Psoas muscle (tissue), 8 donors: ENCODE results near the gene RTN4R. TPM values are rescaled to one million over a fixed set of nuclear protein-coding genes. Genes with fewer than 3 reads are reported as not detected.
"Not testable (repeated sequence)": the region's sequence is repeated elsewhere in the genome, so short reads cannot be mapped to it uniquely, and the experiment has no call there.

ENCODE experiments used
- ATAC-seq, 4 donors: fragments of 200-7000 bp; cut with Tn5 transposase; one replicate each; pipeline ENCODE4 v1.9.1; 2020; ENCODE audit warnings: moderate library complexity in 3 of 4, mild to moderate bottlenecking in 2 of 4
- DNase-seq, 2 donors: peaks; one replicate each; pipeline ENCODE4 v3.0.0-alpha.2; 2020
- H3K27ac ChIP-seq: fragments of 200-600 bp; one replicate; pipeline ENCODE4 v1.8.0; 2022
- H3K27me3 ChIP-seq, 3 donors: fragments of 200-600 bp in 1 of 3; one replicate each; pipeline versions ENCODE4 v1.6.1 to v1.8.0; 2013 to 2022; ENCODE audit warnings: low read length in 2 of 3, mild to moderate bottlenecking in 2 of 3, moderate library complexity in 1 of 3; ENCODE audit not compliant: insufficient read depth in 3 of 3
- H3K36me3 ChIP-seq, 2 donors: fragments of 200-600 bp in 1 of 2; one replicate each; pipeline versions ENCODE4 v1.6.1 to v1.8.0; 2013 to 2022; ENCODE audit warnings: low read depth in 1 of 2, mild to moderate bottlenecking in 1 of 2, moderate library complexity in 1 of 2; ENCODE audit not compliant: insufficient read depth in 1 of 2
- H3K4me1 ChIP-seq: fragments of 200-600 bp; one replicate; pipeline ENCODE4 v1.8.0; 2022
- H3K4me3 ChIP-seq: fragments of 200-600 bp; one replicate; pipeline ENCODE4 v1.8.0; 2022; ENCODE audit warnings: mild to moderate bottlenecking
- H3K9me3 ChIP-seq: fragments of 200-600 bp; one replicate; pipeline ENCODE4 v1.8.0; 2022
- WGBS, 3 donors: extraction: QIAGEN DNeasy Blood & Tissue Kit; methylation state at CpG; one replicate each; pipeline versions ENCODE4 v1.1.6 to v1.1.7; 2013; 5-methylcytosine and 5-hydroxymethylcytosine counted together
- intact Hi-C, 2 donors: fragments of 100-400 bp; cut with DNase I; formaldehyde crosslinking; loops; one replicate each; pipeline versions ENCODE4 v1.11.0 to v1.14.2; 2022
- polyA plus RNA-seq, 3 donors: library from polyadenylated mRNA; stranded (reverse); fragments of 200-250 nt; gene quantifications; one replicate each; pipeline ENCODE4 v1.2.3, GENCODE V29; 2013
- total RNA-seq, 4 donors: library from RNA; stranded (reverse); fragmentation: NEBNext Ultra II Directional in 2 of 4; extraction: Animal tissue kit (Norgen Biotek cat#: 25700) in 2 of 4; gene quantifications; one replicate each; pipeline versions ENCODE4 v1.2.1 to v1.2.4, GENCODE V29; 2021 to 2023
- TF ChIP-seq, protein P1 (sequence below): fragments of 200-600 bp; IDR thresholded peaks from one replicate; pipeline ENCODE4 v1.8.0; 2022; ENCODE audit warnings: antibody characterized with exemption
- donor health status: healthy with polysubstance abuse.
- donor health status: DM: no; HTN: no; CAD: no; lungs with moderate emphysema.
- donor health status: Bipolar disorder and iron deficiency.
- donor health status: healthy.
- donor health status: DM: yes; HTN: yes; CAD: no.
- donor health status: DM: no; HTN: no; CAD: no.
- donor health status: DM: no; HTN: no; CAD: no.
- donor health status: DM: yes; HTN: yes; CAD: no.

Gene RTN4R
- total and polyA plus RNA-seq, 7 donors, result 0.12 to 2.4 (median 0.36) TPM

DNA sequence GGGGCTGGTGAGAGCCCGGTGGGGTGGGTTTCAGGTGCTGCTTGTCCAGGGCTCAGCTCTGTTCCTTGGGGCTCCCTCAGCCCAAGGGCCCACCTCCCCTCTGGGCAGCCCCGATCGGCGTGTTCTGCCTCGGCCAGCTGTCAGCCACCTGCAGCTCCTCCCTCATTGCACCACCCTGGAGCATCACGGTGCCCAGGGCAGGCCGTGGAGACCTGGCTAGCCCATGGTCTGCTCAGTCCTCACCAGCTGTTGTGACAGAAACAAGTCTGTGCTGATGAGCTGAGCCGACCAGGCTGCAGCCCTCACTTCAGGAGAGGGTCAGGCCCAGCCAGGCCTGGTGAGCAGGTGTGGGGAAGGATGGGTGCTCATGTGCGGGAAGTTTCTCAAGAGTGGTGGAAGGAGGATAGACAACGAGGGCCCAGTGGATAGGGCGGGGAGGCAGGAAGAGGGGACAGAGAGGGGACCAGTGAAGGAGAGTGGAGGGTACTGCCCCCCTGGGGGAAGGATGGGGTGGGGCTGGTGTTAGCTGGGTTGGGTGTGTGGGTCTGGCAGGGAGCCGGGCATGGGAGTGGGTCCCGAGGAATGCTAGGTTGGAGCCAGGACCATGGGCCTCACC, 16.5 kb upstream of the RTN4R start:
- ATAC-seq (no peak), DNase-seq (no peak)
- TF ChIP-seq, protein P1, sequence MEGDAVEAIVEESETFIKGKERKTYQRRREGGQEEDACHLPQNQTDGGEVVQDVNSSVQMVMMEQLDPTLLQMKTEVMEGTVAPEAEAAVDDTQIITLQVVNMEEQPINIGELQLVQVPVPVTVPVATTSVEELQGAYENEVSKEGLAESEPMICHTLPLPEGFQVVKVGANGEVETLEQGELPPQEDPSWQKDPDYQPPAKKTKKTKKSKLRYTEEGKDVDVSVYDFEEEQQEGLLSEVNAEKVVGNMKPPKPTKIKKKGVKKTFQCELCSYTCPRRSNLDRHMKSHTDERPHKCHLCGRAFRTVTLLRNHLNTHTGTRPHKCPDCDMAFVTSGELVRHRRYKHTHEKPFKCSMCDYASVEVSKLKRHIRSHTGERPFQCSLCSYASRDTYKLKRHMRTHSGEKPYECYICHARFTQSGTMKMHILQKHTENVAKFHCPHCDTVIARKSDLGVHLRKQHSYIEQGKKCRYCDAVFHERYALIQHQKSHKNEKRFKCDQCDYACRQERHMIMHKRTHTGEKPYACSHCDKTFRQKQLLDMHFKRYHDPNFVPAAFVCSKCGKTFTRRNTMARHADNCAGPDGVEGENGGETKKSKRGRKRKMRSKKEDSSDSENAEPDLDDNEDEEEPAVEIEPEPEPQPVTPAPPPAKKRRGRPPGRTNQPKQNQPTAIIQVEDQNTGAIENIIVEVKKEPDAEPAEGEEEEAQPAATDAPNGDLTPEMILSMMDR, result no peak
- Histone ChIP-seq H3K4me3 (no peak overlapping the region), H3K4me1 (no peaks in the 10 kb centered on the region), H3K36me3 (no peaks in the 10 kb centered on the region), H3K9me3 (no peaks in the 10 kb centered on the region), H3K27ac (no peak overlapping the region), H3K27me3 (no peaks in the 10 kb centered on the region)
- intact Hi-C loops, result loop anchor here (1.0 to 2.0 kb wide), 2 partner anchors 127 to 128 kb away; no protein-coding TSS in a partner anchor
- WGBS, 3 donors, result 78 to 84% (median 80%) methylated on average over 12 to 13 of the region's 13 CpGs

DNA sequence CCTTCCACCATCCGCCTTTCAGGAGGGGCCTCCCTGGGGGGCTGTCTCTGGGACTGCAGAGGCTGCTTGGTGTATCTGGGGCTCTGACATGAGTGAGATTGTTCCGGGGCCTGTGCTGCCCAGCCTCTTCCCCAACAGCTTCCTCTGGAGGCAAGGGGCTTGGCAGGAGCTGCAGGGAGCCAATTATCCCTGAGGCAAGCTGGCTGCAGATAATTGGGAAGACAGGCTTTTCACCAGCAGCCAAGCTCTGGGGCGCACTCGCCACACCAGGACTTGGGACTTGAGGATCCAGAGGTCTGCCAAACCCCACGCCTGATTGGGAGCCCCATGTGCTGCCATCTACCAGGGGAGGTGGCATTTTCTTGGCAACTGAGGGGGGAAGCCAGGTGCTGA, 15.6 kb upstream of the RTN4R start:
- H3K27me3 ChIP-seq, result no peaks in the 10 kb centered on the region
- H3K4me3 ChIP-seq, result no peak overlapping the region
- DNase-seq (no peak), ATAC-seq (no peak)
- no peaks in the 10 kb centered on the region for H3K4me1 ChIP-seq
- no peaks in the 10 kb centered on the region for H3K9me3 ChIP-seq
- H3K27ac ChIP-seq, result no peak overlapping the region
- intact Hi-C loops, result loop anchor here in 1 of 2 donors (2.0 kb wide), 1 partner anchor 127 kb away; no protein-coding TSS in a partner anchor
- WGBS, 3 donors, result 67 to 75% (median 68%) methylated on average over 5 of the region's 5 CpGs
- TF ChIP-seq, protein P1, result no peak
- no peaks in the 10 kb centered on the region for H3K36me3 ChIP-seq

DNA sequence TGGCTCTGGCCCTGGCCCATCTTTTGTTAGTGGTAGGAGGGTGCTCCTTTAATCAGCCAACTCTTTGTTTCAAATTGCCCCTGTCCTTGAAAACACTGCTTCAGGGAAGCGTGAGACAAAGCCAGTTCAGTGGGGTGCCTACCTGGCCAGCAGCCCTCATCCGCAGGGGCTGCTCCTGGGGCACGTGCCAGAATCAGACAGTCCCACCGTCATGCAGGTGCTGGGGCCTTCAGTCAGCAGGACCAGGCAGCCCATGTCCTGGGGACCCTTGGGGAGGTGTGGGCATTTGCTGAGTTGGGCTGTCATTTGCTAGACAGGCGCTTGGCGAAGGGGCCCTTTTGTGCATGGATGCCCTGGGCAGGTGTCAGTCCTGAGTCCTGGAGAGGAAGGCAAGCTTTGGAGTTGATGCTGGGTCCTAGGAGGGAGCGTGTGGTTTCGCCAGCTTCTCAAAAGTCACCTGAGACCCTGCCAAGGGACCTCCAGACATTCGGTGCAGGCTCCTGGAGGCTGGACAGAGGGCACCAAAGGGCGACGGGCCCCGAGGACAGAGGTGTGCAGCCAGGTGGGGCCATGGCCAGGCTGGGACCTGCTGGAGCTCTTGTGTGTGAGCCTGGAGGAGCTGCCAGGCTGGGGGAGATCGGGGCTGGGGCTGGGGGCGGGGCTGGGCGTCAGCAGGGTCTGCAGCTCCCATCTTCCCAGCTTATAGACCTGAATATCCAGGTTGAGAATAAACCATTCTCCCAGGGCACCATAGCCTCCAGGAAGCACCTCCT, 15.0 kb upstream of the RTN4R start:
- intact Hi-C loops, result no loop called here
- ATAC-seq (no peak), DNase-seq (no peak)
- TF ChIP-seq, protein P1, result no peak
- Histone ChIP-seq H3K27me3 (no peaks in the 10 kb centered on the region), H3K36me3 (no peaks in the 10 kb centered on the region), H3K4me1 (no peaks in the 10 kb centered on the region), H3K4me3 (no peak overlapping the region), H3K27ac (no peak overlapping the region), H3K9me3 (no peaks in the 10 kb centered on the region)
- WGBS, 3 donors, result 83 to 86% (median 85%) methylated on average over 14 to 15 of the region's 15 CpGs

DNA sequence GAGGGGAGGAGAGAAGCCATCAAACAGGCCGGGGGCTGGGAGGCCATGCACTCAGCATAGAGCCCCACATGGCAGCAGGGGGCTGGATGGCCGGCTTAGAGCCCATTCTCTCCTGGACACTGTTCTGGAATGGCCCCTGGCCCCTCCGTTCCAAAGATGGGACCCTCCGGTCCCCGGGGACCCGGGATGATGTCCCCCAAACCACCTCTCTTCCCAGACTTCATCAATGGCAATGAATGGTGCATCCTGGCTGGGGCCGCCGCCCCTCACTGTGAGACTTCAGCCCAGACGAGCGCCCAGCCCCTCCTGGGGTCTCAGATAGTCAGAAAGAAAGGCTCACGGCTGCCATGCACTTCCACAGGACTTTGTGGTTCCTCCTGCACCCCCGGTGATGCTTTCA, 13.8 kb upstream of the RTN4R start:
- H3K4me1 ChIP-seq, result no peaks in the 10 kb centered on the region
- ATAC-seq (no peak), DNase-seq (no peak)
- intact Hi-C loops, result no loop called here
- no peak overlapping the region for H3K4me3 ChIP-seq
- TF ChIP-seq, protein P1, result no peak
- WGBS, 3 donors, result 77 to 80% (median 77%) methylated on average over 12 of the region's 12 CpGs
- no peaks in the 10 kb centered on the region for H3K36me3 ChIP-seq
- no peaks in the 10 kb centered on the region for H3K27me3 ChIP-seq
- no peaks in the 10 kb centered on the region for H3K9me3 ChIP-seq
- no peak overlapping the region for H3K27ac ChIP-seq

DNA sequence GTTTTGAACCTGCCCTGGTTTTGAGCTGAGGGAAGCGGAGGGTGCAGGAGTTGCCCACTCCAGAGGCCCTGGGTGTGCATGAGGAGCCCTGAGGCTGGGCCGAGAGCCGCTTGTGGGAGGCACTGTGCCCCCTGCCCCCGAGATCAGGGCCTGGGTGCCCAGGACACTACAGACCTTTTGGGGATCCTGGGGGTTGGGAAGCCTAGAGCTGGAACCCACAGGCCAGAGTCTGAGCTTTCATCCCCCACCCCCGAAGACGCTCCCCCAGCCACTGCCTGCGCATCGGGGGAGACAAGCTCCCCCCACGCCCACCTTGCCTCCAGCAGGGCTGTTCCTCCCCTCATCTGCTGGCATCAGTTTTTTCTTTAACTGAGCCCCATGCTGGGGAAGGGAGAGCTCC, 13.4 kb upstream of the RTN4R start:
- DNase-seq, H3K36me3 ChIP-seq, H3K9me3 ChIP-seq, H3K27ac ChIP-seq, ATAC-seq, H3K4me1 ChIP-seq, intact Hi-C loops, H3K4me3 ChIP-seq, H3K27me3 ChIP-seq: not testable (repeated sequence)
- 81 to 90% (median 83%) methylated on average over 9 of the region's 9 CpGs for WGBS, 3 donors
